ENCODE measurements around the gene DNAJC11. TPM values are rescaled to one million over a fixed set of nuclear protein-coding genes. Genes with fewer than 3 reads are reported as not detected.
A peak's percentile ranks its signal among the peaks of the same experiment; 100 is the strongest.
"Not testable (repeated sequence)": the region's sequence is repeated elsewhere in the genome, so short reads cannot be mapped to it uniquely, and the experiment has no call there.

Gene DNAJC11
- polyA plus RNA-seq, 2 of the 4 experiments (the other 2 are of a cell fraction): 35.7 to 48.5 TPM

- Histone ChIP-seq H3K4me2 (no peak overlapping the region), H3K27ac (no peak overlapping the region), H3K9me3 (no peaks in the 10 kb centered on the region), H3K4me1 (no peaks in the 10 kb centered on the region), H3K4me3 (no peak overlapping the region)
- 93% methylated on average over 8 of the region's 9 CpGs for WGBS (ENCODE audit: missing lambda C conversion rate)
- FAIRE-seq: no peak
- DNase-seq (ENCODE audit: low read depth in 1 of 2, low spot score in 1 of 2): no peak
- ATAC-seq: no peak
- POLR2A ChIA-PET: no interaction called here
- CTCF ChIA-PET: interaction anchor here (0.9 to 3.5 kb wide), 2 partner anchors 8 to 36 kb away, joined by 3 to 21 read pairs; no protein-coding TSS in a partner anchor
- TF ChIP-seq KDM5A (IDR thresholded peaks at IDR 0.05) (no peak), ZNF302 (CRISPR knock-in tag; IDR thresholded peaks at IDR 0.05) (no peak), JUNB (IDR thresholded peaks at IDR 0.05) (no peak), KDM1A (IDR thresholded peaks at IDR 0.05; ENCODE audit: low read depth) (no peak), USF2 (IDR thresholded peaks at IDR 0.05) (no peak), HEYL (CRISPR knock-in tag; IDR thresholded peaks at IDR 0.05) (no peak), HES2 (IDR thresholded peaks at IDR 0.05) (no peak), SREBF2 (IDR thresholded peaks at IDR 0.05) (no peak), CTCF (IDR thresholded peaks at IDR 0.05) (no peak), HDAC2 (IDR thresholded peaks at IDR 0.05) (no peak)
Measured at GRCh38 chr1:6637770-6638169, 63.8 kb downstream of the DNAJC11 start.

- POLR2A ChIA-PET, FAIRE-seq: not testable (repeated sequence)
Measured at GRCh38 chr1:6636778-6637177, 64.8 kb downstream of the DNAJC11 start.

GRCh38 chr1:6635910-6636760 lies 65.5 kb downstream of the DNAJC11 start:
- TF ChIP-seq JUN (IDR thresholded peaks at IDR 0.05) (no peak), ZC3H11A (IDR thresholded peaks at IDR 0.05) (no peak), RARB (CRISPR knock-in tag; IDR thresholded peaks at IDR 0.05) (no peak), KDM1A (IDR thresholded peaks at IDR 0.05; ENCODE audit: low read depth) (no peak), REST (IDR thresholded peaks at IDR 0.05) (no peak), MYC (IDR thresholded peaks at IDR 0.05; ENCODE audit: borderline replicate concordance, low read length) (no peak), CTCF (IDR thresholded peaks at IDR 0.05) (no peak), MAFK (IDR thresholded peaks at IDR 0.05; ENCODE audit: partially characterized antibody) (no peak), CBX2 (IDR thresholded peaks at IDR 0.05; ENCODE audit: borderline replicate concordance, low read depth) (no peak), RAD21 (conservative IDR thresholded peaks at IDR 0.05 in 1 of 2, IDR thresholded peaks at IDR 0.05 in 1 of 2) (no peak)
- Histone ChIP-seq H3K4me3 (no peak overlapping the region), H3K4me1 (no peaks in the 10 kb centered on the region), H3K4me2 (no peak overlapping the region), H3K9me3 (no peaks in the 10 kb centered on the region), H3K27ac (no peak overlapping the region)
- ChIA-PET CTCF (interaction anchor here (0.6 to 3.5 kb wide), 4 partner anchors 9 to 112 kb away, joined by 3 to 21 read pairs (median 3); no protein-coding TSS in a partner anchor), POLR2A (no interaction called here)
- no peak for DNase-seq (ENCODE audit: low read depth in 1 of 2, low spot score in 1 of 2)
- no peak for FAIRE-seq
- peak in 1 of 2 experiments; percentile 28; a peak in 2 of 6 replicates for ATAC-seq
- 81% methylated on average over 12 of the region's 16 CpGs for WGBS (ENCODE audit: missing lambda C conversion rate)

More at GRCh38 chr1:6636778-6637177, 64.8 kb downstream of the DNAJC11 start:
- H3K27ac ChIP-seq; H3K4me1 ChIP-seq; H3K4me2 ChIP-seq; DNase-seq (ENCODE audit: low read depth in 1 of 2, low spot score in 1 of 2); ATAC-seq; H3K9me3 ChIP-seq; H3K4me3 ChIP-seq: not testable (repeated sequence)
- CTCF ChIA-PET: interaction anchor here (0.6 to 3.5 kb wide), 3 partner anchors 9 to 112 kb away, joined by 3 to 21 read pairs (median 3); no protein-coding TSS in a partner anchor
- 94% methylated on average over 6 of the region's 6 CpGs for WGBS (ENCODE audit: missing lambda C conversion rate)

Measured in A549 (cell line).